Activated CD4-positive, alpha-beta T cell treated with anti-CD3 and anti-CD28 coated beads, Interleukin-2, amount 50 U/mL, for 4 hours (primary cell): Measurements from ENCODE around the gene ATG13.
"Not testable (repeated sequence)": the region's sequence is repeated elsewhere in the genome, so short reads cannot be mapped to it uniquely, and the experiment has no call there.

Experiments used
- DNase-seq, 2 experiments: peaks; one replicate each; pipeline ENCODE4 v3.0.0-alpha.2; 2020

Gene ATG13

DNA sequence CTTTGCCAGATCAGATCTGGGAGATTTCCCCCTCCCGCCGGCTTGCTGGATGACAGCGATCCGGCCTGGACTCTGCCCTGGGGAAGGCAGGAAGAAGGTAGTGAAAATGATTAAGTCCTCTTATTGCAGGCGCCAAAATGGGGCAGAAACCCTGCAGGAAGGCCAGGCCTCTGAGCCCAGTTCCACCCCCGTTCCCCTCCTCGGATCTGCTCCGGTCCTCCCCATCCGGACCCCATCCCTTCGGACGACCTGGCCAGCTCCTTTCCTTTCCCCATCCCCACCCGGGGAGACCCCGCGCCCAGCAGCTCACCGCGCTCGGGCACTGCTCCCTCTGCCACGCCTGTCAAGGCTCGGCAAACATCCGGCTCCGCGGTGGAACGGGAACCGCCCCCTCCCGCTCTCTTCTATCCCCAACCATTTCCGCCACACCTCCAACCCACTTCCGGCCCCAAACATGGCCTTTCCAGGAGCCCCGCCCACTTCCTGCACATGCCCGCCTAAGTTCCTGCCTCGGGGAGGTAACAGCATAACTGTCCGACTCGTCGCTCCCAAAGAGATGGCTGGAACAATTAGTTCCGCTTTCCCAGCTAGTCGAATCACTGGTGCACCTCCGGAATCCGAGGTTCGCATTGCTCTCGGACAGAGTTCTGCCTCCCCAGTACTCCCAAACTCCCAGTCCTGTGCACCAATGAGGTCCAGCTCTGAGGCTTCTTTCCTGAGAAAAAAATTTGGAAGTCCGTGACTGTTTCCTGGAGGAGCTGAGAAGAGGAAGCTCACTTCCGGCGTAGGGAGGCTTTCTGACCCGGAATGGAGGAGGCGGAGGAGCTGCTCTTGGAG is 83.1 kb downstream of the ATG13 start, which contains the start of the genes ARHGAP1 and ZNF408:
TSS of gene ARHGAP1 (minus strand) at position 379 of the 837 bp plus-strand sequence. CDS start 4,512 bp downstream, outside the sequence.
TSS of gene ZNF408 (plus strand) at position 791 of the 837 bp plus-strand sequence. CDS start at position 808, 17 bp downstream.
- peak; percentile 99 for DNase-seq

DNA sequence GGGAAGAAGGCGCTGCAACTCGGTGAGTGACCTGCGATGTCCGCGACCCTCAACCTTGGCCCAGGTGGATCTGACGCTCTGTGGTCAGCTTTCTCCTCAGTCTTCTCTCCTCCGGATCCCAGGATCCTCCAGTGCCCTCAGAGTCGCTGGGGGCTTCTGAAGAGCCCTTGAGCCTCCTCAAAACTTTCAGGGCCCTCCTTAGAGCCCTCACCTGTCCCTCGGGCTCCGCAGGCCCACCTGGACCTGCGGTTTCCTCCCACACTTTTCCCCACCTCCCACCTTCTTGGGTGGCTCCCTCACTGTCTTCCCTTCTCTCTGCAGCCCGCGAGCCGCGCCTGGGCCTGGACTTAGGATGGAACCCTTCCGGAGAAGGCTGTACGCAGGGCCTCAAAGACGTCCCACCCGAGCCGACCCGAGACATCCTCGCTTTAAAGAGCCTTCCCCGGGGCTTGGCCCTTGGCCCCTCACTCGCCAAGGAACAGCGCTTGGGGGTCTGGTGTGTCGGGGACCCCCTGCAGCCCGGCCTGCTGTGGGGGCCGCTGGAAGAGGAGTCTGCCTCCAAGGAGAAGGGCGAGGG is 83.8 kb downstream of the ATG13 start:
- no peak for DNase-seq

DNA sequence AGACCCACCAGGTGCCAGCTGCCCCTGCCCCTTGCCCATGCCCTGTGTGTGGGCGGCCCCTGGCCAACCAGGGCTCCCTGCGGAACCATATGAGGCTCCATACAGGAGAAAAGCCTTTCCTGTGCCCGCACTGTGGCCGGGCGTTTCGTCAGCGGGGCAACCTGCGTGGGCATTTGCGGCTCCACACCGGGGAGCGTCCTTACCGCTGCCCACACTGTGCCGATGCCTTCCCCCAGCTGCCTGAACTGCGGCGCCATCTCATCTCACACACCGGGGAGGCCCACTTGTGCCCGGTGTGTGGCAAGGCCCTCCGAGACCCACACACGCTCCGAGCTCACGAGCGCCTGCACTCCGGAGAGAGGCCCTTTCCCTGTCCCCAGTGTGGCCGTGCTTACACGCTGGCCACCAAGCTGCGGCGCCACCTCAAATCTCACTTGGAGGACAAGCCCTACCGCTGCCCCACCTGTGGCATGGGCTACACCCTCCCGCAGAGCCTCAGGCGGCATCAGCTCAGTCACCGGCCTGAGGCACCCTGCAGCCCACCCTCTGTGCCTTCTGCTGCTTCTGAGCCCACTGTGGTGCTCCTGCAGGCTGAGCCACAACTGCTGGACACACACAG is 87.8 kb downstream of the ATG13 start:
- no peak for DNase-seq

DNA sequence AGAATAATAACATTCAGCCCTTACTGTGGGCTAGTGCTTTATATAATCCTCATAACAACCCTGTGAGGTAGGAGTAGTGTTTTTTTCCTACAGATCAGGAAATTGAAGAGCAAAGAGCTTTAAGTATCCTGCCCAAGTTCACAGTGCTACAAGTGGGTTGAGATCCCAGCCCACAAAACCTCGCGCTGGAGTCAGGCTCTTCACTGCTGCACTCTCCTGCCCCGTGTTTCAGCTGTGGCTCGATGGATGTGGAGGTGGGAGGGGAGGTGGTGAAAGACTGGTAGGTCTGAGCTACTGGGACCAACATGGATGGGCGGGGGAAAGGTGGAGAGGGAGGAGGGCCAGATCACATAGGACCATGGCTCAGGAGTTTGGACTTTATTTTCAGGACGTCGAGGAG is 89.5 kb downstream of the ATG13 start:
- DNase-seq = no peak

DNA sequence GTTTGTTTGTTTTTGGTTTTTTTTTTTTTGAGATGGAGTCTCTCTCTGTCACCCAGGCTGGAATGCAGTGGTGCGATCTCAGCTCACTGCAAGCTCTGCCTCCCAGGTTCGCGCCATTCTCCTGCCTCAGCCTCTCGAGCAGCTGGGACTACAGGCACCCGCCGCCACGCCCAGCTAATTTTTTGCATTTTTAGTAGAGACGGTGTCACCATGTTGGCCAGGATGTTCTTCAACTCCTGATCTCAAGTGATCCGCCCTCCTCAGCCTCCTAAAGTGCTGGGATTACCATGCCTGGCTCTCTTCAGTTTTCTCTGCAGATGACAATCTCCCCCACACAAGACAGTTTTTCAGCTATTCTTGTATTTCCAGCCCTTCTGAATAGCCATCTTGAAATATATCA is 92.0 kb downstream of the ATG13 start:
- not testable (repeated sequence) for DNase-seq

DNA sequence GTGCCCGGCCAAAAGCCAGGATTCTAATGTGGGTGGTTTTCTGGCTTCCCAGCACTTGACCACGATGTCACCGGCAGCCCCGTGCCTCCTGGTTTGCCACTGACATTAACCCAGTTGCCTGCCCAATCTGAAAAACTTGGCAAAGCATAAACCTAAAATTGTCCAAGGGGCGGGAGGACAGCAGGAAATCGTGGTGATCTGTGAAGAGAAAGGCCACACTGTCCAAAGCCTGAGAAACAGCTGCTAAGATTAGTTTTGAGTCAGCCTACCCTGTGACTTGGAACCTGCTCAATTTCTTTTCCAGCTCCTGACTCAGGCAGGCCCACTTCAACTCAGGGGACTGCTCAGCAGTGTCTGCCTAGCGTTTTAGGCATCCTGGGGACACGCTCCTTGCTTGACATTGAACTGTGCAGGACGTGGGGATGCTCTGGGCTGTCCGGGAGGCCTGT is 93.5 kb downstream of the ATG13 start:
- DNase-seq = no peak

DNA sequence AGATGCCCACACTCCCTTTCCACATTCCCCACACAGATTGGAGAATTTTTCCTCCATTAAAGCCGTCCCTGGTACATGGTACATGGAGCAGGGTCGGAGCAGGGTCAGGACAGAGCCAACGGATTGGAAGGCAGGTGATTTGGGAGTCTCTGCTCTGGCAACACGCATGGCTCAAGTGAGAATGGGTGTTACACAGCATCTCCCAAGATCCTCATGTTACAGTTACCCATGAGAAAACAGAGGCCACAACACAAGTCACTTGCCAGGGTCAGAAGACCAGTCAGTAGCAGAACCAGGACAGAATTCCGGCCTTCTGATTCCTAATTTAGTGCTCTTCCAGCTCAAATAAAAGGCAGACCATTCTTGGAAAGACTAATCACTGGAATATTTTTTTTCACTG is 94.0 kb downstream of the ATG13 start:
- no peak for DNase-seq

DNA sequence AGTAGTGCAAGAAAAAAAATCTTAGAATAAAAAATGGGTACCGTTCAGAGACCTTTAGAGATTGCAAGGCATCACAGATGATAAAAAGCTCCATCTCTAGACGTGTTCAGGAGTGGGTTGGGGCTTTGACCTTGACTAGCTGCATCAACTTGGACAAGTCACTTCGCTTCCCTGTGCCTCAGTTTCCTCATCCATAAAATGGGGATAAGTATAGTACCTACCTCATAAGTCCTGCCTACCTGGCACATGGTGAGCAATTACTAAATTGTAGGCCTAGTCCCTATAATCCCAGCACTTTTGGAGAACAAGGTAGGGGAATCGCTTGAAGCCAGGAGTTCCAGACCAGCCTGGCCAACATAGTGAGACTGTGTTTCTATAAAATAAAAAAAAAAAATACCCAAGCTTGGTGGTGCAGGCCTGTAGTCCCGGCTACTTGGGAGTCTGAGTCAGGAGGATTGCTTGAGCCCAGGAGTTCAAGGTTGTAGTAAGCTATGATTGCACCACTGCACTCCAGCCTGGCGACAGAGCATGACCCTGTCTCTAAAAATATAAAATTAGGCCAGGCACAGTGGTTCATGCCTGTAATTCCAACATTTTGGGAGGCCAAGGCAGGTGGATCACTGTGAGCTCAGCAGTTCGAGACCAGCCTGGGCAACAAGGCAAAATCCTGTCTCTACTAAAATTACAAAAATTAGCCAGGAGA is 95.7 kb downstream of the ATG13 start:
- DNase-seq = no peak

DNA sequence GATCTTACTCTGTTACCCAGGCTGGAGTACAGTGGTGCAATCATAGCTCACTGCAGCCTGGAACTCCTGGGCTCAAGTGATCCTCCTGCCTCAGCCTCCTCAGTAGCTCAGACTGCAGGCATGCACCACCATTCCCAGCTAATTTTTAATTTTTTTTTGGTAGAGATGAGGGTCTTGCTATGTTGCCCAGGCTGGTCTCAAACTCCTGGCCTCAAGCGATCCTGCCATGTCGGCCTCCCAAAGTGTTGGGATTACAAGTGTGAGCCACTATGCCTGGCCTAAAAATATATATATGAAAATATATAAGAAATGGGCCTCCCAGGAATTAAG is 100.4 kb downstream of the ATG13 start:
- not testable (repeated sequence) for DNase-seq

DNA sequence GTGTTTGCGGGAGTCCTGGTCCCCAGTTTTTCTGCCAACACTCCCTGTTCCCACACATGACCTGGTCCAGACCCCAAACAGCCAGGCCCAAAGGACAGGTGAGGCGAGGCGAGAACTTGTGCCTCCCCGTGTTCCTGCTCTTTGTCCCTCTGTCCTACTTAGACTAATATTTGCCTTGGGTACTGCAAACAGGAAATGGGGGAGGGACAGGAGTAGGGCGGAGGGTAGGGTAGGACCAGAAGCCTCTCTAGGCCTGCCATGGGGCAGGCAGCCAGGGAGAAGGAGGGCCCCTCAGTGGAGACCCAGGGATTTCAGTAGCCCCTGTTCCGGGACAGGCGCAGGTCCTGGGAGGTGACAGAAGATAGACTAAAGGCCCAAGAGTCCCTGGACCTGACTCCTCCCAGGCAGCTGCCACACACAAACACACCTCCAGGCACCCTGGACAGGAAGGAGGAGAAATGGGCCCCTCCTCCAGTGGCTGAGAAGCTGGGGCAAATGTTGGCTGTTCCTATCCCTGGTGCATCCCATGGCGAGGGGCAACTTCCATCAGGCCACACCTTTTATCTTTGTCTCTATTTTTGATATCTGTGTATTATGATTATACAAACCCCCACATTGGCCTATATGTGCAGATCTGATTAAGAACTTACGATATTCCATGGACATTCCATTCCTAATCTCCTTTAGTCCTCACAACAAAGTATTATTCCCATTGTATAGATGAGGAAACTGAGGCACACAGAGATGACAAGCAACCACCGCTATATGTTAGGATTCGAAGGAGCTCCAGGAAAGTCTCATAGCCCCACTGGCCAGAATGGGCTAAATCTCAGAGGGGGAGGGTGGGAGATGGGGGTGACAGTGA is 101.0 kb downstream of the ATG13 start:
- no peak for DNase-seq

DNA sequence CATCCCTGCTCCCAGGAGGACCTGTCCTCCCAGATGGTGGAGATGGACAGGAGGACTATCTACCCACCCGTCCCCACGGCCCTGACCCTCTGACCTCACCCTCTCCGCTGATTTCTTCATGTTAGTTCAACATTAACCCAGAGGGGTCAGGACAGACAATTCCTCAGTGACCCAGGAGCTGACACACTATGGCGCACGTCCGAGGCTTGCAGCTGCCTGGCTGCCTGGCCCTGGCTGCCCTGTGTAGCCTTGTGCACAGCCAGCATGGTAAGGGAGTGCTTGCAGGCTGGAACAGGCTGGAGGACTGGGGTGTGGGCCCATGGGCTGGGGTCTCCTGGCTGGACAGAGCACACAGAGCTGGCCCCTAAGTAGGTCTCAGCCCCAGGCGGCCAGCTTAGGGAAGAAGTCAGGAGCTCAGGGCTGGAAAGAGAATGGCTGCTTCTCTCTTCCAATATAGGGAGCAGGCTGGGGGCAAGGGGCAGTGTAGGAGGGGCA is 101.7 kb downstream of the ATG13 start, which contains the start of gene F2:
TSS of gene F2 (plus strand) at position 166 of the 495 bp plus-strand sequence. CDS start at position 189, 23 bp downstream.
- DNase-seq = no peak

DNA sequence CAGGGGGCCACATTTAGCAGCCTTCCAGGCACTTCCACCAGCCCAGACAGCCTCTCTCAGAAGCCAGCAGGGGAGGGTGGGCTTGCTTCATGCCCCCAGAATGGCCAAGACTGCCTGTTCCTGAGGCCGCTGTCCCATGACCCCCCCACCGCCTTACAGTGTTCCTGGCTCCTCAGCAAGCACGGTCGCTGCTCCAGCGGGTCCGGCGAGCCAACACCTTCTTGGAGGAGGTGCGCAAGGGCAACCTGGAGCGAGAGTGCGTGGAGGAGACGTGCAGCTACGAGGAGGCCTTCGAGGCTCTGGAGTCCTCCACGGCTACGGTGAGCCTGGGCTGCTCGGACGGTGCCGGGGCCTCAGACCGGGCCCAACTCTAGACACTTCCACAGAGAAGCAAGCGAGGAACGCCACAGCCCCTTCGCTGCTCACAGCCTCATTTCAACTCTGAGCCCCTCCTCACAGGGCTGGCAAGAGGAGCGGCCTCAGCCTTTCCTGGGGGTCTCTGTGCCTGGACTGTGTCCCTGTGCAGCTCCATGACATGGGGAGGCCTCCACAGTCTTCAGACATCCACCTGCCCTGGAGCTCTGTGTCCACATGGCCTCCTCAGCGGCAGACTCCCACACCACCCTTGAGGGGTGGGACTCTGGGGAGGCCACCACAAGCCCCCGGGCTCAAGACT is 102.3 kb downstream of the ATG13 start:
- DNase-seq = no peak

DNA sequence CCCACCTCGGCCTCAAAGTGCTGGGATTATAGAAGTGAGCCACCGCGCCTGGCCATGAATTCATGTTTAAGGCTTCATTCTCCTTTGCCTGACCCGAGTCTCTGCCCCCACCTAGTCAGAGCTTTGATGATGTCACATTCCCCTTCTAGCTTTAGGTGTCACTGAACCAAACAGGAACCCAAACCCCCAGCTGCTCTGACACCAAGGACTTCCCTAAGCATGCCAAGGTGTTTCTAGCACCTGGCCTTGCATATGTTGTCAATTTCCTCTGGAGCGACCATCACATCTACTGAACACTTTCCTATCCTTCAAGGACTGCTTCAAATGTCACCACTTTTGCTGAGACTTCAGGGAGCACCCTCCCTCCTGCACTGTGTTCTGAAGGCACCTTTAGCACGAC is 103.9 kb downstream of the ATG13 start:
- no peak for DNase-seq

DNA sequence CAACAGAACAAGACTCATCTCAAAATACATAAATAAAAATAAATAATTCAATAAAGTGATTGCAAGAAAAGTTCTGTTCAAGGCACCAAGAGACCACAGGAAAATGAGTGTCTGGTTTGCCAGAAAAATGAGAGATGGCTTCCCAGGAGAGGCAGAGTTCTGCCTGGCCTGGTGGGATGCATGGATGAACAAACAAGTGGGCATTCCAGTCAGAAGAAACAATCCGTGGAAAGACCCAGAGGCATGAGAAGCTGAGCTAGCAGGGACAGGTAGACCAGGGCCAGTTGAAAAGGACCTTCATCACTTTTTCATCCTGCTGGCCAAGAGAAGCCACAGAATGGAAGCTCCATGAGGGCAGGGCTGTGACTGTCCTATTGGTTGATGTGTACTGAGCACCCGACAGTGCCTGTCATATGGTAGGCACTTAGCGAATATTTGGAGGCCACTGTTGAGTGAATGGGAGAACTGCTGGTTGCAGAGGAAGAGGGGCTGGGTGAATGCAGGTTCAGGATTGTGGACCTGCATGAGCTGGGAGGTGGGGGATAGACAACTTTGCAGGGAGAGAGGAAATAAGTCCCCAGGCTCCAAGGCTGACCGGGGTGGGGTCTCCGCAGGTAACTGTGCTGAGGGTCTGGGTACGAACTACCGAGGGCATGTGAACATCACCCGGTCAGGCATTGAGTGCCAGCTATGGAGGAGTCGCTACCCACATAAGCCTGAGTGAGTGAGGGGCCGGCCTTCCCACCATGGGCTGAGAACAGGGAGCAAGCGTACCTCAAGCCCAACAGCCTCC is 105.4 kb downstream of the ATG13 start:
- DNase-seq = no peak

DNA sequence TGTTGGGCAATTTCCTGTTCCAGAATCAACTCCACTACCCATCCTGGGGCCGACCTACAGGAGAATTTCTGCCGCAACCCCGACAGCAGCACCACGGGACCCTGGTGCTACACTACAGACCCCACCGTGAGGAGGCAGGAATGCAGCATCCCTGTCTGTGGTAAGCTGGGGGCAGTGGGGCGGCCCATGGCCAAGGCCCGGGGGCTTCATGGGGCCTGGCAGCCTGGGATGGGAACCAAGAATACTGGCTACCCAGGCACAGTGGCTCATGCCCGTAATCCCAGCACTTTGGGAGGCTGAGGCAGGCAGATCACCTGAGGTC is 106.0 kb downstream of the ATG13 start:
- no peak for DNase-seq

DNA sequence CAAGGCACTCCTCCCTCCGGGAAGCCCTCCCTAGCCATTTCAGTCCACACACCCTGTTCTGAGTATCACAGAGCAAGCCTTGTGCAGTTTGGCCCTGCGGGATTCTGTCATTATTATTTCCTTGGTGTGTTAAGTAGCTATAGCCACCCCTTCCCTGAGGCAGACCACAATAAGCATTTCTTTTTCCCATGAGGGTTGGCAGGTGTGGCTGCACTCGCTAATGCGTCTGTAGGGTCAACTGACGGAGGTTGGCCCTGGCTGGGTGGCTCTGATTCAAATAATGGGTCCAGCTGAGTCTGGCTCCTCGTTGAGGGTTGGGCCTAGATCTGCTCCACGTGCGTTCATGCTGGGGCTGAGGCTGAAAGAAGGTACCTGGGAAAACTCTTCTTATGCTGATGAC is 106.7 kb downstream of the ATG13 start:
- DNase-seq = no peak
